ENCODE results near the gene ZNF140.

Gene ZNF140

DNA sequence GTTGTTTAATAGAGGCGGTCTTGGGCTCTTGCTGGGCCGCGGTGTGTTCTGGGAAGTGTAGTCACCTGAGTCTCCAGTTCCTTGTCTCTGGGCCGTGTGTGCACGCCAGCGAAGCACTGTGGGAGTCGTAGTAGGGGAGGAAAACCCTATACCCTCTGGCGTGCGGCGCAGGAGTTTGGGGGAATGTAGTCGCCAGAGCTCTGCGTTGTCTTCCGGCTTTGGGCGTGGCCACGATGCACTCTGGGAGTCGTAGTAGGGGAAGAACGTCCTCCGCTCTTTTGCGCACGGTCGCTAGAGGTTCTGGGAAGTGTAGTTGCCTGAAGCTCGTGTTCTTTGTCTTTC is 726 bp upstream of the ZNF140 start:
- no peaks in the 10 kb centered on the region for H3K4me1 ChIP-seq (ENCODE audit: low read length)
- H3K9me2 ChIP-seq (replicated peaks; ENCODE audit: insufficient read depth, low read length) = no peaks in the 10 kb centered on the region
- peak overlapping the region; percentile 83; the same call in 1 of the 2 replicates for H3K9ac ChIP-seq (ENCODE audit: low read length)
- no peaks in the 10 kb centered on the region for H3K27me3 ChIP-seq (replicated peaks; ENCODE audit: insufficient read depth, low read length)
- H3F3A ChIP-seq (ENCODE audit: insufficient read depth, low read length) = no peaks in the 10 kb centered on the region
- no peaks in the 10 kb centered on the region; the same call in 1 of the 2 replicates for H3K36me3 ChIP-seq (replicated peaks; ENCODE audit: insufficient read depth, low read length)
- TF ChIP-seq EZH2phosphoT487 (IDR thresholded peaks at IDR 0.05; ENCODE audit: low read length) = no peak
- TF ChIP-seq, protein P1, sequence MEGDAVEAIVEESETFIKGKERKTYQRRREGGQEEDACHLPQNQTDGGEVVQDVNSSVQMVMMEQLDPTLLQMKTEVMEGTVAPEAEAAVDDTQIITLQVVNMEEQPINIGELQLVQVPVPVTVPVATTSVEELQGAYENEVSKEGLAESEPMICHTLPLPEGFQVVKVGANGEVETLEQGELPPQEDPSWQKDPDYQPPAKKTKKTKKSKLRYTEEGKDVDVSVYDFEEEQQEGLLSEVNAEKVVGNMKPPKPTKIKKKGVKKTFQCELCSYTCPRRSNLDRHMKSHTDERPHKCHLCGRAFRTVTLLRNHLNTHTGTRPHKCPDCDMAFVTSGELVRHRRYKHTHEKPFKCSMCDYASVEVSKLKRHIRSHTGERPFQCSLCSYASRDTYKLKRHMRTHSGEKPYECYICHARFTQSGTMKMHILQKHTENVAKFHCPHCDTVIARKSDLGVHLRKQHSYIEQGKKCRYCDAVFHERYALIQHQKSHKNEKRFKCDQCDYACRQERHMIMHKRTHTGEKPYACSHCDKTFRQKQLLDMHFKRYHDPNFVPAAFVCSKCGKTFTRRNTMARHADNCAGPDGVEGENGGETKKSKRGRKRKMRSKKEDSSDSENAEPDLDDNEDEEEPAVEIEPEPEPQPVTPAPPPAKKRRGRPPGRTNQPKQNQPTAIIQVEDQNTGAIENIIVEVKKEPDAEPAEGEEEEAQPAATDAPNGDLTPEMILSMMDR (IDR thresholded peaks at IDR 0.05; ENCODE audit: low read length) = no peak
- no peak for TF ChIP-seq EZH2 (optimal IDR thresholded peaks at IDR 0.05; ENCODE audit: low read depth, low read length)
- peak; percentile 93 for DNase-seq
- no peaks in the 10 kb centered on the region for H4K20me1 ChIP-seq (ENCODE audit: insufficient read depth, low read length)
- peak overlapping the region; percentile 43; the same call in 1 of the 2 replicates for H3K4me2 ChIP-seq (ENCODE audit: low read depth, low read length)
- no peaks in the 10 kb centered on the region for H3K9me3 ChIP-seq (replicated peaks; ENCODE audit: insufficient read depth, low read length)
- H2AFZ ChIP-seq (ENCODE audit: low read length) = peak overlapping the region; percentile 85; the same call in 1 of the 2 replicates
- H3K27ac ChIP-seq (ENCODE audit: low read length) = peak overlapping the region; percentile 95
- H3K4me3 ChIP-seq (ENCODE audit: low read length) = peak overlapping the region; percentile 73
- no peaks in the 10 kb centered on the region for H3K79me2 ChIP-seq (ENCODE audit: low read length)

DNA sequence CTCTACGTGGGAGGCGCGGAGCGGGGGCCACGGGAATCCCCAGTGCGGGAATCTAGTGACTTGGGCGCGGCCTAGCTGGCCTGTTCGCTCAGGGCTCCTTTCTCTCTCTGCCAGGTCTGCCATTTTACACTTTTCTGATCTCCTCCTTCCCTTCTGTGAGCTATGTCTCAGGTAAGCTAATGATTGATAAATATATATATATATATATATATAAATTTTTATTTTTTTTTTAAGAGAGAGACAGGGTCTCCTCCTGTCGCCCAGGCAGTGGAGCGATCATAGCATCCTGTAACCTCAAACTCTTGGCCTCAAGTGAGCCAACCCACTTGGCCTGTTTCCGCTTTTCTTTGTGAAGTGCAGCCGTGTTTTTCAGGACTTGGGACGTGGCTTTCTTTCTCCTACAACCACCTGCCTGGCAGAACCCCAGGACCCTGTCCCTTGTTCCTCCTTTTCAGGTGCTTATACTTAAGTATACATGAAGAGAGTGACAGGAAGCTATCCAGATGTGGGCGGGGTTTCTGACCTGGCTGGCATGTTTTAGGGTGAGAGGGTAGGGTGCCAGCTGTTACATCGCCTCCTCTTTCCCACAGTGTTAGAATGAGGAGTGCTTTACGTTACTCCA is 547 bp downstream of the ZNF140 start:
- H3K79me2 ChIP-seq (ENCODE audit: low read length) = no peaks in the 10 kb centered on the region
- peak overlapping the region; percentile 39; the same call in 1 of the 2 replicates for H3K4me2 ChIP-seq (ENCODE audit: low read depth, low read length)
- H3K9me3 ChIP-seq (replicated peaks; ENCODE audit: insufficient read depth, low read length) = no peaks in the 10 kb centered on the region
- H3K9me2 ChIP-seq (replicated peaks; ENCODE audit: insufficient read depth, low read length) = no peaks in the 10 kb centered on the region
- no peaks in the 10 kb centered on the region for H3K4me1 ChIP-seq (ENCODE audit: low read length)
- peak overlapping the region; percentile 83 for H3K9ac ChIP-seq (ENCODE audit: low read length)
- no peaks in the 10 kb centered on the region; the same call in 1 of the 2 replicates for H3K36me3 ChIP-seq (replicated peaks; ENCODE audit: insufficient read depth, low read length)
- no peaks in the 10 kb centered on the region for H3K27me3 ChIP-seq (replicated peaks; ENCODE audit: insufficient read depth, low read length)
- peak overlapping the region; percentile 73 for H3K4me3 ChIP-seq (ENCODE audit: low read length)
- no peaks in the 10 kb centered on the region for H4K20me1 ChIP-seq (ENCODE audit: insufficient read depth, low read length)
- H3K27ac ChIP-seq (ENCODE audit: low read length) = peak overlapping the region; percentile 95
- TF ChIP-seq, protein P1 (IDR thresholded peaks at IDR 0.05; ENCODE audit: low read length) = no peak
- TF ChIP-seq EZH2phosphoT487 (IDR thresholded peaks at IDR 0.05; ENCODE audit: low read length) (no peak), EZH2 (optimal IDR thresholded peaks at IDR 0.05; ENCODE audit: low read depth, low read length) (no peak)
- DNase-seq = no peak
- no peaks in the 10 kb centered on the region for H3F3A ChIP-seq (ENCODE audit: insufficient read depth, low read length)
- H2AFZ ChIP-seq (ENCODE audit: low read length) = peak overlapping the region; percentile 84

DNA sequence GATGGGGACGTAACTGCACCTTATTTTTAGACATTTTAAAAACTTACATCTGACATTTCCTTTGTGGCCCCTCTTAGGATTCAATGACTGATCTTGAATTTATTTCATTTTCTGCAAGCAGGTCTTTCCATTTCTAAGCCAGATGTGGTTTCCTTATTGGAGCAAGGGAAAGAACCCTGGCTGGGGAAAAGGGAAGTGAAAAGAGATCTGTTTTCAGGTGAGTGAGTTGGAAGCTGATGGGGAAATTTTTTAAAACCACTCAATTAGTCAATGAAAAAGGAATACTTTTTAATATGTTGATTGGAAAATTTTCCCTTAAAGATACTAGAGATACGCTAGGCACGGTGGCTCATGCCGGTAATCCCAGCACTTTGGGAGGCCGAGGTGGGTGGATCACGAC is 2.6 kb downstream of the ZNF140 start:
- H3K4me1 ChIP-seq (ENCODE audit: low read length) = no peaks in the 10 kb centered on the region
- no peak overlapping the region for H3K4me2 ChIP-seq (ENCODE audit: low read depth, low read length)
- H3K9me2 ChIP-seq (replicated peaks; ENCODE audit: insufficient read depth, low read length) = no peaks in the 10 kb centered on the region
- no peaks in the 10 kb centered on the region for H4K20me1 ChIP-seq (ENCODE audit: insufficient read depth, low read length)
- no peak overlapping the region for H3K9ac ChIP-seq (ENCODE audit: low read length)
- H3K9me3 ChIP-seq (replicated peaks; ENCODE audit: insufficient read depth, low read length) = no peaks in the 10 kb centered on the region
- no peaks in the 10 kb centered on the region for H3K27me3 ChIP-seq (replicated peaks; ENCODE audit: insufficient read depth, low read length)
- no peak overlapping the region for H3K4me3 ChIP-seq (ENCODE audit: low read length)
- H3K79me2 ChIP-seq (ENCODE audit: low read length) = no peaks in the 10 kb centered on the region
- no peak for DNase-seq
- H3K27ac ChIP-seq (ENCODE audit: low read length) = no peak overlapping the region
- H3F3A ChIP-seq (ENCODE audit: insufficient read depth, low read length) = no peaks in the 10 kb centered on the region
- TF ChIP-seq EZH2phosphoT487 (IDR thresholded peaks at IDR 0.05; ENCODE audit: low read length) (no peak), EZH2 (optimal IDR thresholded peaks at IDR 0.05; ENCODE audit: low read depth, low read length) (no peak)
- TF ChIP-seq, protein P1 (IDR thresholded peaks at IDR 0.05; ENCODE audit: low read length) = no peak
- H2AFZ ChIP-seq (ENCODE audit: low read length) = no peak overlapping the region
- H3K36me3 ChIP-seq (replicated peaks; ENCODE audit: insufficient read depth, low read length) = no peaks in the 10 kb centered on the region; the same call in 1 of the 2 replicates
